DOHH2 (cell line): ENCODE measurements around the gene BATF.
"Not testable (repeated sequence)": the region's sequence is repeated elsewhere in the genome, so short reads cannot be mapped to it uniquely, and the experiment has no call there.

Source experiments
- CTCF ChIP-seq: fragments of 200-600 bp; sonication (generic); IDR thresholded peaks from one replicate; pipeline ENCODE4 v1.5.1; 2014; ENCODE audit warnings: antibody characterized with exemption, mild to moderate bottlenecking, low read depth, low read length; ENCODE audit not compliant: poor library complexity, severe bottlenecking
- EZH2phosphoT487 ChIP-seq: fragments of 200-600 bp; sonication (generic); IDR thresholded peaks from 2 replicates; pipeline ENCODE4 v1.6.1; 2017; ENCODE audit warnings: borderline replicate concordance, mild to moderate bottlenecking, antibody characterized with exemption, low read length, moderate library complexity, mixed read lengths

GRCh38 chr14:75474127-75474526 lies 48.1 kb upstream of the BATF start:
- not testable (repeated sequence) for TF ChIP-seq CTCF, EZH2phosphoT487
